Measurements from ENCODE around the gene CDIP1.

The CDIP1 gene

DNA sequence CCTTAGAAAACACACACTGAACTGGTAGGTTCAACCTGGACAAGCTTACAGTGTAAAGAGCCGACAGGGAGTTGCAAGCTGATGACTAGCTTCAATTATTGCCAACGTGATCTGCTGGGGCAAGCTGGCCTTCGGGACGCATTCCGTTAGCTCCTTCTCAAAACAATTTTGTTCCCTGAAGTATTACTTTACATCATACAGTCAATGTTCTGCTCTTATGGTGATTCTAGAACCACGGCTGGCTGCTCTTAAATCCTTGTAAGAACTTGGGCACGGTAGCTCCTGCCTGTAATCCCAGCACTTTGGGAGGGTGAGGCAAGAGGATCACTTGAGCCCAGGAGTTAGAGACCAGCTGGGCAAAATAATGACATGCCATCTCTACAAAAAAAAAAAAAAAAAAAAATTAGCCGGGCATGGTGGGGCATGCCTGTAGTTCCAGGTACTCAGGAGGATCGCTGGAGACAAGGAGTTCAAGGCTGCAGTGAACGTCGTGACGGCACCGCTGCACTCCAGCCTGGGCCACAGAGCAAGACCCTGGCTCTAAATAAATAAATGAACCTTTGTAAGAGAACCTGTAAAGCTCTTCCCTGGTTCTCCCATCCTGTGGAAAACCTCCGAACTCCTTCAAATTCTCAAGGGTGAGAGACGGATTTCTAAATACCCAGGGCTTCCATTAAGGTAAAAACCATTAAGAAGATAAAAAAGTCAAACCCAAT, 2.0 kb downstream of the CDIP1 start:
- H3K4me3 ChIP-seq (ENCODE audit: low read depth, low read length): no peak overlapping the region
- H3K4me1 ChIP-seq: no peaks in the 10 kb centered on the region
- H3K36me3 ChIP-seq: no peaks in the 10 kb centered on the region
- DNase-seq: no peak
- TF ChIP-seq, protein P1, sequence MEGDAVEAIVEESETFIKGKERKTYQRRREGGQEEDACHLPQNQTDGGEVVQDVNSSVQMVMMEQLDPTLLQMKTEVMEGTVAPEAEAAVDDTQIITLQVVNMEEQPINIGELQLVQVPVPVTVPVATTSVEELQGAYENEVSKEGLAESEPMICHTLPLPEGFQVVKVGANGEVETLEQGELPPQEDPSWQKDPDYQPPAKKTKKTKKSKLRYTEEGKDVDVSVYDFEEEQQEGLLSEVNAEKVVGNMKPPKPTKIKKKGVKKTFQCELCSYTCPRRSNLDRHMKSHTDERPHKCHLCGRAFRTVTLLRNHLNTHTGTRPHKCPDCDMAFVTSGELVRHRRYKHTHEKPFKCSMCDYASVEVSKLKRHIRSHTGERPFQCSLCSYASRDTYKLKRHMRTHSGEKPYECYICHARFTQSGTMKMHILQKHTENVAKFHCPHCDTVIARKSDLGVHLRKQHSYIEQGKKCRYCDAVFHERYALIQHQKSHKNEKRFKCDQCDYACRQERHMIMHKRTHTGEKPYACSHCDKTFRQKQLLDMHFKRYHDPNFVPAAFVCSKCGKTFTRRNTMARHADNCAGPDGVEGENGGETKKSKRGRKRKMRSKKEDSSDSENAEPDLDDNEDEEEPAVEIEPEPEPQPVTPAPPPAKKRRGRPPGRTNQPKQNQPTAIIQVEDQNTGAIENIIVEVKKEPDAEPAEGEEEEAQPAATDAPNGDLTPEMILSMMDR (IDR thresholded peaks at IDR 0.05; ENCODE audit: low read depth, low read length): no peak
- H3K27me3 ChIP-seq: no peaks in the 10 kb centered on the region
- H3K9me3 ChIP-seq: no peaks in the 10 kb centered on the region; the same call in 1 of the 2 replicates

DNA sequence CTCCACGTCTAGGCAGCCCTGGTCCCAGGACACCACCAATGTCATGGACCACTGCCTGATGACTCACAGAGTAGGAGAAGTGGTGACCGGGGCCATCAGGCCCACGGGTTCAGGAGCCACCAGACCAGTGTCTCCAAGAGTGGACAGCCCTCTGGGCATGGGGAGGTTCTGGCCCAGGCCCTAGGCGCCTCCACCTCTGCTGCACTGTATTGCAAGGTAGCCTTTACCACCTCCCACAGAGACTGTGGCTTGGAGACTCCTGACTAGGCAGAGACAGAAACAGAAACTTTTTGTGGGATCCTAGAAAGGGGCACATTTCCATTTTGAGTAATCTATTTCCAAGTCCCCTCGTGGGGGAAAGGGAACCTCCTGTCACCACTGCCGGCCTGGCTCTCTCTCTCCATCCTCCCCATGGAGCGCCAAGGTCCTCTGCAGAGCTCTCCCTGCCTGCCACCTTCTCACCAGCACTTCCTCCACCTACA, 2.9 kb downstream of the CDIP1 start:
- no peaks in the 10 kb centered on the region; the same call in 1 of the 2 replicates for H3K9me3 ChIP-seq
- no peaks in the 10 kb centered on the region for H3K4me1 ChIP-seq
- DNase-seq: no peak
- no peak overlapping the region for H3K4me3 ChIP-seq (ENCODE audit: low read depth, low read length)
- H3K36me3 ChIP-seq: no peaks in the 10 kb centered on the region
- TF ChIP-seq, protein P1 (IDR thresholded peaks at IDR 0.05; ENCODE audit: low read depth, low read length): no peak
- no peaks in the 10 kb centered on the region for H3K27me3 ChIP-seq

DNA sequence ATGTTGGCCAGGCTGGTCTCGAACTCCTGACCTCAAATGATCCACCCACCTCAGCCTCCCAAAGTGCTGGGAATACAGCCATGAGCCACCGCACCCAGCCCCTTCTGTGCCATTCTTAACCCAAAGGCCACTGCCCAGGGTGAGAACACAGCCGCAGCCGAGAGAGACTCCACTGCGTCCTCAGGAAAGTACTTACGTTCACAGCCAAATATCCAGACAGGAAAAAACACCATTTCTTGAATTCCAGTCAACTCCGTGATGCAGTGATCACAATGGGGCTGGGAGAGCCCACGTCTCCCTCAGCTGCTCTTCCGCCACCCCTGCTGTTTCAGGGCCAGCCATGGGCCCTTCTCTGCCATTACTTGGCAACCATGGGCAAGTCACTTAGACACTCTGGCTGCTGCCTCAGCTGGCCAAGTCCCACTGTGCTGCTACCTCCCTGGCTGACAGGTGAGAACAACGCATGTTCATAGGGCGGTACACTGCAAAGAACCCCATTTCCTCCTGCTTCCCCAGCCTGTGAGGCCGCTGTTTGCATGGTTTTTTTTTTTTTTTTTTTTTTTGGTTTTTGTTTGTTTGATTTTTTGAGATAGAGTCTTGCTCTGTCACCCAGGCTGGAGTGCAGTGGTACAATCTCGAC, 4.3 kb downstream of the CDIP1 start:
- TF ChIP-seq, protein P1 (IDR thresholded peaks at IDR 0.05; ENCODE audit: low read depth, low read length): no peak
- Histone ChIP-seq H3K4me3 (ENCODE audit: low read depth, low read length) (no peak overlapping the region), H3K9me3 (no peaks in the 10 kb centered on the region; the same call in 1 of the 2 replicates), H3K4me1 (no peaks in the 10 kb centered on the region), H3K36me3 (no peaks in the 10 kb centered on the region), H3K27me3 (no peaks in the 10 kb centered on the region)
- DNase-seq: no peak

DNA sequence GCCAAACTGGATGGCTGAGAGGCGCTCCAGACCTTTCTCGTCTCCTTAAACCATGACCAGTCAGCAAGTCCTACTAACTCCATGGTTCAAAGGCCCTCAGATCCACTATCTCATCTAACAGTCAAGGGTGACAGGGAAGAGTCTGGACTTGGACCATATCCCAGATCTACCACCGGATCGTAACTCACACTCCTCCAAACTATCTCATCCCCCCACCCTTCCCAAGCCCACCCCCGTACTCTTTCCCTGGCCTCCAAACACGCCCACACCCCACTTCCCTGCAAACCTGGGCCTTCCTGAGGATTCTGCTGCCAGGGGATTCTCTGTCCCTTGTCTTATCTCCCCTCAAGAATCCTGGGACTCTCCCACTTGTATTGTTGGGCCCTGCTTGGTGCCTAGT, 5.1 kb downstream of the CDIP1 start:
- TF ChIP-seq, protein P1 (IDR thresholded peaks at IDR 0.05; ENCODE audit: low read depth, low read length): no peak
- Histone ChIP-seq H3K9me3 (no peaks in the 10 kb centered on the region; the same call in 1 of the 2 replicates), H3K36me3 (no peaks in the 10 kb centered on the region), H3K27me3 (no peaks in the 10 kb centered on the region), H3K4me3 (ENCODE audit: low read depth, low read length) (no peak overlapping the region), H3K4me1 (no peaks in the 10 kb centered on the region)
- no peak for DNase-seq

DNA sequence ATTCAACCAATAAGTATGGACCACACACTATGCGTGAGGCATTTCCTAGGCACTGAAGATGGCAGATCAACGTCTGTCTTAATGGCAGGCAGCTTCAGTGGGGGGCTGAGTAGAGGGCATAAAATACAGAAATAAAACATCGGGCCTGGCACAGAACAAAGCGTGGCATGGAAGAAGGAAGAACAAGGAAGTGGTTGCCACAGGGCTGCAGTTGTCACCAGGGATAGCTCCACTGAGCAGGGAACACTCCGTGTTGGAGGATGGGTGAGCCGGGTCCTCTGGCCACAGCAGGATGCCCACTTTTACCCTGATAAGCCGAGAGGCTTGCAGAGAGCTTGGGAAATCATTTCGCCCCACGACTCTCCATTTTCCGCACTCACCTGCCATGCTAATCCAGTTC, 6.3 kb downstream of the CDIP1 start:
- TF ChIP-seq, protein P1 (IDR thresholded peaks at IDR 0.05; ENCODE audit: low read depth, low read length): no peak
- Histone ChIP-seq H3K36me3 (no peaks in the 10 kb centered on the region), H3K4me3 (ENCODE audit: low read depth, low read length) (no peak overlapping the region), H3K4me1 (no peaks in the 10 kb centered on the region), H3K27me3 (no peaks in the 10 kb centered on the region), H3K9me3 (no peaks in the 10 kb centered on the region)
- DNase-seq: no peak

DNA sequence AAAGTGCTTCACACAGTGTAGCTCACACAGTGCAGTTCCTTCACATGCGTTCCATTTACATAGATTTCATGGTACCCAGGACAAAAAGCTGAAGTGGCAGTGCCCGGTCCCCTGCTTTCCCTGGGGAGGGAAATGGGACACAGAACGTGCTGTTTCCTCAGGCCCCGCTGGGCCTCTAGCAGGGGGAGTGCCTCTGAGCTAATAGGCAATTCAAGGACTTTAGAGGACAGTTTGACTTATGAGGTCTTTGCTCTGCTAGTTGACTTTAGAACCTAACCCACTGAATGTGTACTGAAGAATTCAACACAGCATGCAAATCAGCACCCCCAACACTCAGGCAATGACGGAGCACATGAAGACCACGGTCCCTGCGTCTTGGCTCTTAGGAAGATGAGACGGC, 6.8 kb downstream of the CDIP1 start:
- no peaks in the 10 kb centered on the region for H3K4me1 ChIP-seq

More for the DNA sequence above, 6.8 kb downstream of the CDIP1 start:
- Histone ChIP-seq H3K4me3 (ENCODE audit: low read depth, low read length) (no peak overlapping the region), H3K9me3 (no peaks in the 10 kb centered on the region), H3K27me3 (no peaks in the 10 kb centered on the region), H3K36me3 (no peaks in the 10 kb centered on the region)
- TF ChIP-seq, protein P1 (IDR thresholded peaks at IDR 0.05; ENCODE audit: low read depth, low read length): no peak
- no peak for DNase-seq

All from BE2C (cell line).